ENCODE data around the gene CYP19A1.

Gene CYP19A1

DNA sequence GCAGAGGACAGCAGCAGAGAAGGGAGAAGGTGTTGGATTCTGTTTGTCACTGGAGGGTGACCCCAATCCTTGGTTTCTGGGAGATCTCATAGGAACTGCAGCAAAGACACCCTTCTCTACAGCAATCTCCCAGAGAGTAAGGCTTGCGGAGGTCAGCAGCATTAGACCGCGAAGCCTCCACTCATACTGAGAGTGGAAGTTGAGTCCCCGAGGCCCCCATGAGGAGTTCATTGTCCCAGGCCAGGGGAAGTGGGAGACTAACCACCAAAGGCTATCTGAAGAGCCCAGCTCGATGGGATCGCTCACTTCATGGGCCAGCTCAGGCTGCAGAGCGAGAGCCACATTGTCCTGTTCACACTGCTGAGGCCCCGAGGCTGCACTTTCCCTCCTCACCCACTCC lies 47.6 kb upstream of the CYP19A1 start:
- Histone ChIP-seq H2AFZ (ENCODE audit: low read depth, low read length) (no peak overlapping the region), H3K79me2 (ENCODE audit: low read length) (no peaks in the 10 kb centered on the region), H4K20me1 (ENCODE audit: insufficient read depth, low read length) (no peaks in the 10 kb centered on the region), H3K4me1 (ENCODE audit: low read length) (peaks cover 40% of the 10 kb centered on the region), H3K36me3 (replicated peaks; ENCODE audit: low read depth, low read length) (no peaks in the 10 kb centered on the region), H3K4me2 (ENCODE audit: low read length) (peak overlapping the region; percentile 9; the same call in 1 of the 2 replicates), H3K27ac (ENCODE audit: low read length) (no peak overlapping the region), H3K4me3 (ENCODE audit: low read length) (no peak overlapping the region), H3K9me3 (ENCODE audit: insufficient read depth, low read length) (no peaks in the 10 kb centered on the region), H3K27me3 (ENCODE audit: low read depth, low read length) (no peaks in the 10 kb centered on the region; the same call in 1 of the 2 replicates), H3K9ac (ENCODE audit: low read length) (no peak overlapping the region)
- TF ChIP-seq, protein P1, sequence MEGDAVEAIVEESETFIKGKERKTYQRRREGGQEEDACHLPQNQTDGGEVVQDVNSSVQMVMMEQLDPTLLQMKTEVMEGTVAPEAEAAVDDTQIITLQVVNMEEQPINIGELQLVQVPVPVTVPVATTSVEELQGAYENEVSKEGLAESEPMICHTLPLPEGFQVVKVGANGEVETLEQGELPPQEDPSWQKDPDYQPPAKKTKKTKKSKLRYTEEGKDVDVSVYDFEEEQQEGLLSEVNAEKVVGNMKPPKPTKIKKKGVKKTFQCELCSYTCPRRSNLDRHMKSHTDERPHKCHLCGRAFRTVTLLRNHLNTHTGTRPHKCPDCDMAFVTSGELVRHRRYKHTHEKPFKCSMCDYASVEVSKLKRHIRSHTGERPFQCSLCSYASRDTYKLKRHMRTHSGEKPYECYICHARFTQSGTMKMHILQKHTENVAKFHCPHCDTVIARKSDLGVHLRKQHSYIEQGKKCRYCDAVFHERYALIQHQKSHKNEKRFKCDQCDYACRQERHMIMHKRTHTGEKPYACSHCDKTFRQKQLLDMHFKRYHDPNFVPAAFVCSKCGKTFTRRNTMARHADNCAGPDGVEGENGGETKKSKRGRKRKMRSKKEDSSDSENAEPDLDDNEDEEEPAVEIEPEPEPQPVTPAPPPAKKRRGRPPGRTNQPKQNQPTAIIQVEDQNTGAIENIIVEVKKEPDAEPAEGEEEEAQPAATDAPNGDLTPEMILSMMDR (IDR thresholded peaks at IDR 0.05; ENCODE audit: low read depth, low read length): no peak
- no peak for TF ChIP-seq EZH2phosphoT487 (IDR thresholded peaks at IDR 0.05; ENCODE audit: low read depth)

DNA sequence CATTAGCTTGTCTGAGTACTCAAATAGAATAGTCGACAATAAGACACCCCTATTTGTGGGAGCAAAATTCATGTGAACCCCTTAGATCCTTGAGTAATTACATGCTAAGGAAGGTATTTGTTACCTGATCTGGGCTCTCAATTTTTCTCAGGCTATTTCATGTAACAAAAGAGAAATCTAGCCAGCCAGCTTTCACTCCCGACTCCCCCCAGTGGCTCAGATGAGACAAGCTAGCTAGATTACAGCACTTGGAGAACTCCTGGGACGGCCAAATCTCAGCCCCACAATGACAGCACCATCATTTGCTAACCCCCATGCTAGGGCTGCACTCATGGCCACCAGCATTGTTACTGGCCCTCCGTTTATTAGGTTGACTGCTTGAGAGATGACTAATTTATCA lies 44.4 kb upstream of the CYP19A1 start:
- Histone ChIP-seq H3K9ac (ENCODE audit: low read length) (no peak overlapping the region), H3K4me2 (ENCODE audit: low read length) (no peak overlapping the region), H3K27me3 (ENCODE audit: low read depth, low read length) (no peaks in the 10 kb centered on the region; the same call in 1 of the 2 replicates), H4K20me1 (ENCODE audit: insufficient read depth, low read length) (no peaks in the 10 kb centered on the region), H3K79me2 (ENCODE audit: low read length) (no peaks in the 10 kb centered on the region), H3K36me3 (replicated peaks; ENCODE audit: low read depth, low read length) (no peaks in the 10 kb centered on the region), H3K4me1 (ENCODE audit: low read length) (peaks cover 22% of the 10 kb centered on the region), H2AFZ (ENCODE audit: low read depth, low read length) (no peak overlapping the region), H3K27ac (ENCODE audit: low read length) (no peak overlapping the region), H3K4me3 (ENCODE audit: low read length) (no peak overlapping the region), H3K9me3 (ENCODE audit: insufficient read depth, low read length) (no peaks in the 10 kb centered on the region)
- no peak for TF ChIP-seq EZH2phosphoT487 (IDR thresholded peaks at IDR 0.05; ENCODE audit: low read depth)
- TF ChIP-seq, protein P1 (IDR thresholded peaks at IDR 0.05; ENCODE audit: low read depth, low read length): peak; percentile 60

DNA sequence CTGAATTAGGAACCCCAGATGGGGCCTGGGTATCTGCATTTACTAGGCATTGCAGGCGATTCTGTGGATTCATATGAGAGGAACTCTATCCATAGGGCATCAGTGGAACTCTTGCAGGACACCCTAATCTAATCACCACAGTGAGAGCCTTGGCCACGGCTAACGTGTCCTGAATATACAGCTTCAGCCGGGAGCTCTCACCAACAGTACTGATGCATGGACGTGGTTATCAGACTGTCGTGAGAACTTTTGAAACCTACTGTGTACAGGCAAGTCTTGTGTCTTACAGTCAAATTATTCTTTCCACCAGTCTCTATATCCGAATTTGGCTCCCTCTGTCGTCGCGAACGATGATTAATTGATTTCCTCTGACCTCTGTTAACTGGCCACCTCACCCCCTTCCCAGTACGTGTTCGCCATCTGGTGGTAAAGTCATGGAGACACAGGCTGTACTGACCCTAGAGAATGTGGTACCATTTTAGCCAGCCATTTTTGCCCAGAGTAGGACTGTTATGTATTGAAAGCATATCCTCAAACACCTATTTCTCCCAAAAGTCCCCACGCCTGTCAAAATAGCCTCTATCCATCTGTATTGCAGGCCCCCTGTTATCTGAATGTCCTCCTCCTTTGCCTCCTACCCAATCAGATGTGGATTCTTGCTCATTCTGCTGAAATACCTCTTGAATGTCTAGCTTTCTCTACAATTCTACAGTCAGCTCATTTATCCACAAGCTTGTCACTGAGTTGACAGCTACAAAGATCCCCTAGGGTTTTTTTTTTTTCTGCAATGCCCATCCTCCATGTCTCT lies 42.8 kb upstream of the CYP19A1 start:
- Histone ChIP-seq H3K9ac (ENCODE audit: low read length) (peak overlapping the region; percentile 10; the same call in 1 of the 2 replicates), H3K36me3 (replicated peaks; ENCODE audit: low read depth, low read length) (no peaks in the 10 kb centered on the region), H3K4me2 (ENCODE audit: low read length) (peak overlapping the region; percentile 63), H3K4me3 (ENCODE audit: low read length) (peak overlapping the region; percentile 53), H3K27me3 (ENCODE audit: low read depth, low read length) (no peaks in the 10 kb centered on the region; the same call in 1 of the 2 replicates), H3K9me3 (ENCODE audit: insufficient read depth, low read length) (no peaks in the 10 kb centered on the region), H3K4me1 (ENCODE audit: low read length) (peaks cover 17% of the 10 kb centered on the region), H2AFZ (ENCODE audit: low read depth, low read length) (peak overlapping the region; percentile 85), H3K27ac (ENCODE audit: low read length) (no peak overlapping the region), H3K79me2 (ENCODE audit: low read length) (no peaks in the 10 kb centered on the region), H4K20me1 (ENCODE audit: insufficient read depth, low read length) (no peaks in the 10 kb centered on the region)
- TF ChIP-seq, protein P1 (IDR thresholded peaks at IDR 0.05; ENCODE audit: low read depth, low read length): peak; percentile 99
- TF ChIP-seq EZH2phosphoT487 (IDR thresholded peaks at IDR 0.05; ENCODE audit: low read depth): no peak

DNA sequence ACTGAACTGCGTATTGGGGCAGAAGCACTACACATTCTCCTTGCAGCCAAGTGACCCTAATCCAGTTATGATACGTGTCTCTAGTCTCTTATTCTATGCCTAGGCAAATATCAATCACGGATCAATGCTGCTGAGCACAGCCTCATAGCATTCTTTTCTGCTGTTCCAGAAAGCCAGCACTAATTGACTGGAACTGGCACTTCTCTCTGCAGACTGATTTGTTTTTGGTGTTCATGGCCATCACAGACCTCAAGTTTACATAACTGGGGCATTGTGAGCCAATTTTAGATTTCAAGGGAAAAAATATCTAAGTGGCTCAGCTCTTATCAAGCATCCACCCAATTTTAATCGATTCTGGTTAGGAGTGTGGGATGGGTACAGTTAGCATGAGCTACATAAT lies 41.0 kb upstream of the CYP19A1 start:
- TF ChIP-seq, protein P1 (IDR thresholded peaks at IDR 0.05; ENCODE audit: low read depth, low read length): no peak
- no peak for TF ChIP-seq EZH2phosphoT487 (IDR thresholded peaks at IDR 0.05; ENCODE audit: low read depth)
- Histone ChIP-seq H3K4me2 (ENCODE audit: low read length) (no peak overlapping the region), H4K20me1 (ENCODE audit: insufficient read depth, low read length) (no peaks in the 10 kb centered on the region), H3K9me3 (ENCODE audit: insufficient read depth, low read length) (no peaks in the 10 kb centered on the region), H3K4me1 (ENCODE audit: low read length) (peaks cover 11% of the 10 kb centered on the region), H3K79me2 (ENCODE audit: low read length) (no peaks in the 10 kb centered on the region), H3K36me3 (replicated peaks; ENCODE audit: low read depth, low read length) (no peaks in the 10 kb centered on the region), H3K9ac (ENCODE audit: low read length) (no peak overlapping the region), H3K4me3 (ENCODE audit: low read length) (no peak overlapping the region), H2AFZ (ENCODE audit: low read depth, low read length) (no peak overlapping the region), H3K27me3 (ENCODE audit: low read depth, low read length) (no peaks in the 10 kb centered on the region), H3K27ac (ENCODE audit: low read length) (no peak overlapping the region)

All from OCI-LY3 (cell line).